Activated naive CD4-positive, alpha-beta T cell treated with Interleukin-2 at 50 U/mL for 16 hours (primary cell): ENCODE measurements around the gene THRB.

Experiments
- DNase-seq: peaks from one replicate; pipeline ENCODE4 v3.0.0-alpha.2; 2020

Gene THRB

GRCh38 chr3:24494618-24495325 is at the start of gene THRB:
Gene THRB, minus strand, starts transcription at chr3:24494850.
- DNase-seq: no peak

GRCh38 chr3:24541935-24542334 is 47.3 kb upstream of the THRB start:
- no peak for DNase-seq

GRCh38 chr3:24540821-24541220 is 46.2 kb upstream of the THRB start:
- no peak for DNase-seq

- no peak for DNase-seq
Measured at GRCh38 chr3:24539699-24540098, 45.0 kb upstream of the THRB start.

- DNase-seq: no peak
Measured at GRCh38 chr3:24538891-24539290, 44.2 kb upstream of the THRB start.

GRCh38 chr3:24533561-24534193 is 39.0 kb upstream of the THRB start:
- no peak for DNase-seq

- DNase-seq: no peak
Measured at GRCh38 chr3:24530471-24530870, 35.8 kb upstream of the THRB start.

GRCh38 chr3:24529210-24529609 is 34.6 kb upstream of the THRB start:
- DNase-seq: no peak

- no peak for DNase-seq
Measured at GRCh38 chr3:24526640-24527212, 32.1 kb upstream of the THRB start.

- DNase-seq: no peak
Measured at GRCh38 chr3:24525557-24525956, 30.9 kb upstream of the THRB start.

GRCh38 chr3:24525022-24525421 is 30.4 kb upstream of the THRB start:
- no peak for DNase-seq

GRCh38 chr3:24523988-24524727 is 29.5 kb upstream of the THRB start:
- no peak for DNase-seq

- no peak for DNase-seq
Measured at GRCh38 chr3:24523215-24523614, 28.6 kb upstream of the THRB start.

- DNase-seq: no peak
Measured at GRCh38 chr3:24522146-24522579, 27.5 kb upstream of the THRB start.

GRCh38 chr3:24521420-24522145 is 26.9 kb upstream of the THRB start:
- no peak for DNase-seq

- no peak for DNase-seq
Measured at GRCh38 chr3:24520976-24521419, 26.3 kb upstream of the THRB start.

GRCh38 chr3:24520101-24520495 is 25.4 kb upstream of the THRB start:
- DNase-seq: no peak

- no peak for DNase-seq
Measured at GRCh38 chr3:24519368-24520100, 24.9 kb upstream of the THRB start.

GRCh38 chr3:24518990-24519367 is 24.3 kb upstream of the THRB start:
- no peak for DNase-seq

GRCh38 chr3:24514119-24514518 is 19.5 kb upstream of the THRB start:
- no peak for DNase-seq

GRCh38 chr3:24513463-24513862 is 18.8 kb upstream of the THRB start:
- no peak for DNase-seq

GRCh38 chr3:24512564-24513197 is 18.0 kb upstream of the THRB start:
- no peak for DNase-seq
